ENCODE data around the gene PJVK. TPM values are rescaled to one million over a fixed set of nuclear protein-coding genes. Genes with fewer than 3 reads are reported as not detected.

Gene PJVK
- total and polyA plus RNA-seq, 2 of the 13 experiments (the other 11 are each of a cell fraction or from before 2014, with no cell fraction given) = 1.2 to 2.6 TPM

- TF ChIP-seq POGK (CRISPR knock-in tag; conservative IDR thresholded peaks at IDR 0.05) (0 out of 2 replicates have a peak, but pooled peaks have one; percentile 48), PCBP1 (IDR thresholded peaks at IDR 0.05; ENCODE audit: borderline replicate concordance, low read depth, low read length) (0 out of 2 replicates have a peak, but pooled peaks have one; percentile 16), ZNF619 (CRISPR knock-in tag; IDR thresholded peaks at IDR 0.05) (no peak), ZNF143 (CRISPR knock-in tag; IDR thresholded peaks at IDR 0.05) (0 out of 2 replicates have a peak, but pooled peaks have one; percentile 18), MED8 (CRISPR knock-in tag; IDR thresholded peaks at IDR 0.05; ENCODE audit: insufficient replicate concordance) (peak; percentile 17), AGO2 (optimal IDR thresholded peaks at IDR 0.05; ENCODE audit: low read depth, low read length) (peak; percentile 49), GATAD1 (CRISPR knock-in tag; IDR thresholded peaks at IDR 0.05) (peak; percentile 67), ZNF263 (CRISPR knock-in tag; IDR thresholded peaks at IDR 0.05) (peak; percentile 61), THAP11 (CRISPR knock-in tag; IDR thresholded peaks at IDR 0.05) (peak; percentile 32; the same call in 1 of the 2 replicates), ZNF430 (CRISPR knock-in tag; IDR thresholded peaks at IDR 0.05) (peak; percentile 95), NFKBIZ (CRISPR knock-in tag; IDR thresholded peaks at IDR 0.05) (peak; percentile 42; the same call in 1 of the 2 replicates), SP2 (CRISPR knock-in tag; IDR thresholded peaks at IDR 0.05) (no peak), FOXK2 (IDR thresholded peaks at IDR 0.05) (no peak), GRHL1 (CRISPR knock-in tag; conservative IDR thresholded peaks at IDR 0.05) (no peak), NFE2 (CRISPR knock-in tag; IDR thresholded peaks at IDR 0.05) (no peak), ELK4 (CRISPR knock-in tag; IDR thresholded peaks at IDR 0.05; ENCODE audit: borderline replicate concordance) (no peak), TCF12 (IDR thresholded peaks at IDR 0.05) (no peak), TCF12 (CRISPR knock-in tag; IDR thresholded peaks at IDR 0.05) (no peak), FOXJ3 (CRISPR knock-in tag; IDR thresholded peaks at IDR 0.05; ENCODE audit: borderline replicate concordance) (peak; percentile 76; the same call in 1 of the 2 replicates), ZNF552 (CRISPR knock-in tag; IDR thresholded peaks at IDR 0.05; ENCODE audit: borderline replicate concordance) (no peak), CBX5 (CRISPR knock-in tag; IDR thresholded peaks at IDR 0.05; ENCODE audit: borderline replicate concordance) (peak; percentile 75; the same call in 1 of the 2 replicates), GZF1 (CRISPR knock-in tag; IDR thresholded peaks at IDR 0.05) (peak; percentile 43), PCBP2 (optimal IDR thresholded peaks at IDR 0.05; ENCODE audit: low read depth, low read length, poor library complexity, severe bottlenecking) (no peak), MATR3 (CRISPR knock-in tag; IDR thresholded peaks at IDR 0.05) (no peak), ZBTB7B (CRISPR knock-in tag; IDR thresholded peaks at IDR 0.05) (no peak; the same call in 1 of the 2 replicates), MTF2 (CRISPR knock-in tag; IDR thresholded peaks at IDR 0.05; ENCODE audit: borderline replicate concordance) (no peak), MTA3 (CRISPR knock-in tag; IDR thresholded peaks at IDR 0.05) (no peak), KDM4B (CRISPR knock-in tag; IDR thresholded peaks at IDR 0.05) (peak; percentile 75)
These were observed 27.5 kb downstream of the PJVK start, which contains the start of gene FKBP7 (continued) for GRCh38 chr2:178478439-178479274.
